CD4-positive, alpha-beta T cell treated with Interleukin-1 beta for 1 hour (primary cell): Measurements from ENCODE around the gene SH3RF3.

Experiments
- DNase-seq, 2 donors: peaks; one replicate each; pipeline ENCODE4 v3.0.0-alpha.2; 2020 to 2022

The SH3RF3 gene

GRCh38 chr2:109369671-109370191 is 240.7 kb downstream of the SH3RF3 start:
- no peak for DNase-seq

GRCh38 chr2:109370399-109371035 is 241.5 kb downstream of the SH3RF3 start:
- no peak for DNase-seq

GRCh38 chr2:109371481-109372170 is 242.6 kb downstream of the SH3RF3 start:
- DNase-seq: no peak

GRCh38 chr2:109372171-109372568 is 243.2 kb downstream of the SH3RF3 start:
- no peak for DNase-seq

- DNase-seq: no peak
Observed at GRCh38 chr2:109372614-109373013, 243.6 kb downstream of the SH3RF3 start.

GRCh38 chr2:109373791-109374547 is 245.0 kb downstream of the SH3RF3 start:
- DNase-seq: no peak

- no peak for DNase-seq
Observed at GRCh38 chr2:109374548-109375130, 245.6 kb downstream of the SH3RF3 start.

GRCh38 chr2:109375131-109375561 is 246.1 kb downstream of the SH3RF3 start:
- no peak for DNase-seq

GRCh38 chr2:109375656-109376055 is 246.7 kb downstream of the SH3RF3 start:
- no peak for DNase-seq

GRCh38 chr2:109376115-109376514 is 247.1 kb downstream of the SH3RF3 start:
- DNase-seq: no peak

GRCh38 chr2:109376796-109377495 is 247.9 kb downstream of the SH3RF3 start:
- DNase-seq: no peak

GRCh38 chr2:109377976-109378375 is 249.0 kb downstream of the SH3RF3 start:
- no peak for DNase-seq

- DNase-seq: no peak
Observed at GRCh38 chr2:109378682-109379081, 249.7 kb downstream of the SH3RF3 start.

GRCh38 chr2:109379507-109379906 is 250.5 kb downstream of the SH3RF3 start:
- DNase-seq: no peak

- no peak for DNase-seq
Observed at GRCh38 chr2:109380502-109381326, 251.7 kb downstream of the SH3RF3 start.

- DNase-seq: no peak
Observed at GRCh38 chr2:109381327-109381820, 252.4 kb downstream of the SH3RF3 start.

GRCh38 chr2:109382226-109382895 is 253.4 kb downstream of the SH3RF3 start:
- DNase-seq: no peak

- no peak for DNase-seq
Observed at GRCh38 chr2:109382951-109383350, 253.9 kb downstream of the SH3RF3 start.

GRCh38 chr2:109383505-109384307 is 254.7 kb downstream of the SH3RF3 start:
- no peak for DNase-seq
